HG02678 (cell line): ENCODE measurements around the gene SPATC1L.
"Not testable (repeated sequence)": the region's sequence is repeated elsewhere in the genome, so short reads cannot be mapped to it uniquely, and the experiment has no call there.

Experiments used
- ATAC-seq: cut with Tn5 transposase; IDR thresholded peaks from one replicate; pipeline ENCODE4 v1.9.1; 2021; ENCODE audit warnings: mild to moderate bottlenecking, moderate library complexity; ENCODE audit not compliant: unreplicated experiment

SPATC1L gene

DNA sequence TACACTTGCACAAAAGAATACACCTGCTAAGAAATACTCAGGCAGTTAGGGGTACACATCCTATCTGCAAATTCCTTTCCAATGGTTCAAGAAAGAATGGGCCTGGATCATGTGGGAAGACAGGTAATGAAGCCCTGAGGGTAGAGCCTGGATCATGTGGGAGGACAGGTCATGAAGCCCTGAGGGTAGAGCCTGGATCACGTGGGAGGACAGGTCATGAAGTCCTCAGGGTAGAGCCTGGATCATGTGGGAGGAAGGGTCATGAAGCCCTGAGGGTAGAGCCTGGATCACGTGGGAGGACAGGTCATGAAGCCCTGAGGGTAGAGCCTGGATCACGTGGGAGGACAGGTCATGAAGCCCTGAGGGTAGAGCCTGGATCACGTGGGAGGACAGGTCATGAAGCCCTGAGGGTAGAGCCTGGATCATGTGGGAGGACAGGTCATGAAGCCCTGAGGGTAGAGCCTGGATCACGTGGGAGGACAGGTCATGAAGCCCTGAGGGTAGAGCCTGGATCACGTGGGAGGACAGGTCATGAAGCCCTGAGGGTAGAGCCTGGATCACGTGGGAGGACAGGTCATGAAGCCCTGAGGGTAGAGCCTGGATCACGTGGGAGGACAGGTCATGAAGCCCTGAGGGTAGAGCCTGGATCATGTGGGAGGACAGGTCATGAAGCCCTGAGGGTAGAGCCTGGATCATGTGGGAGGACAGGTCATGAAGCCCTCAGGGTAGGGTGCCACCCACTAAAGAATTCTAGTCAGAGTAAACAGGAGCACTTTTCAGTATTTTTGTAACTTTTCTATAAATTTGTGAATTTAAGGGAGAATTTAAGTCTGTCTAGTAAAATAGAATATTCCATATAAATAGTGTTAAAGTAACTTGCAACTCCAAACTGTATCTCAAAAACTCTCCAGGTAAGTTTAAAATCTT lies 16.9 kb upstream of the SPATC1L start:
- ATAC-seq = not testable (repeated sequence)

DNA sequence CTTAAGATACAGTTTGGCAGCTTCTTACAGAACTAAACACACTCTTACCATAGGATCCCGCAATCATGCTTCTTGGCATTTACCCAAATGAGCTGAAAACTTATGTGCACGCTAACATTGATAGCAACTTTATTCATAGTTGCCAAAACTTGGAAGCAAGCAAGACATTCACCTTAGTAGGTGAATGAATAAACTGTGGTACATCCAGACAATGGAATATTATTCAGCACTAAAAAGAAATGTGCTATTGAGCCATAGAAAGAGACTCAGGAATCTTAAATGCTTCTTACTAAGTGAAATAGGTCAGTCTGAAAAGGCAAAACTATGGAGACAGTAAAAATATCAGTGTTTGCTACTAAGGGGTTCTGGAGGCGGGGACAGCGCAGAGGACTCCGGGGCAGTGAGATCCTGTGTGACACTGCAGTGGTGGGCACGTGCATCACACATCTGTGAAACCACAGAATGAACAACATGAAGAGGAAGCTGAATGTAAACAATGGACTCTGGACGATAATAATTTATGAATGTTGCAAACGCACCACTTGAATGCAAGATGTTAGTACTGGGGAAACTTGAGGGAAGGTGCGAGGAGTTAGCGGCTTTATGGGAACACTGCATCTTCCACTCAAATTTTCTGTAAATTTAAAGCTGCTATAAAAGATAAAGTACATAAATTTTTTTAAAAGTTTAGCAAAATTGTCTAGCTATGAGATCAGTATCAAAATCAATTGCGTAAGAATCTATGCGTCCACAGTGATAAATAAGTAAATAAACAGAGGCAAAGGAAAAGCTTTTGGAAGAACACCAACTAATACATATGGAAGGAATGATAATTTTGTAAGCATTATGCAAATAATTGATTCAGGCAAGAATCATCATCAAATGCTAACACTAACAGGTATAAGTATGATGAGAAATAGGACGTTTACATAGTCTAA lies 15.4 kb upstream of the SPATC1L start:
- ATAC-seq = no peak

DNA sequence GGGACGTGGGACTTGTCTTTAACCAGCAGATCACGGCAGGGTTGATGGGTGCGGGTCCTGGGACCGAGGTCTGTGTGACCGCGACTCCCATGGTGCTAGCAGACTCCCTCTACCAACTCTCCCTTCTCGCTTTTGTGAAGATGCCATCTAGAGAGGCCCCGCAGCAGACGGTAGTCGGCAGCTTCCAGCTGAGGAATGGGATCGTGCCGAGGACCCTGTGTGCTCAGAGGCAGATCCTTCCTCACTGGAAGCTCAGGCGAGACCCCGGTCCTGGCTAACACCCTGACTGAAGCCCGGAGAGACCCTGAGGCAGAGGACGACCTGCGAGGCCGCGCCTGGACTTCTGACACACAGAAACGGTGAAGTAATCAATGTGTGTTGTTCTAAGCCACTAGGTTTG lies 12.5 kb upstream of the SPATC1L start:
- no peak for ATAC-seq

DNA sequence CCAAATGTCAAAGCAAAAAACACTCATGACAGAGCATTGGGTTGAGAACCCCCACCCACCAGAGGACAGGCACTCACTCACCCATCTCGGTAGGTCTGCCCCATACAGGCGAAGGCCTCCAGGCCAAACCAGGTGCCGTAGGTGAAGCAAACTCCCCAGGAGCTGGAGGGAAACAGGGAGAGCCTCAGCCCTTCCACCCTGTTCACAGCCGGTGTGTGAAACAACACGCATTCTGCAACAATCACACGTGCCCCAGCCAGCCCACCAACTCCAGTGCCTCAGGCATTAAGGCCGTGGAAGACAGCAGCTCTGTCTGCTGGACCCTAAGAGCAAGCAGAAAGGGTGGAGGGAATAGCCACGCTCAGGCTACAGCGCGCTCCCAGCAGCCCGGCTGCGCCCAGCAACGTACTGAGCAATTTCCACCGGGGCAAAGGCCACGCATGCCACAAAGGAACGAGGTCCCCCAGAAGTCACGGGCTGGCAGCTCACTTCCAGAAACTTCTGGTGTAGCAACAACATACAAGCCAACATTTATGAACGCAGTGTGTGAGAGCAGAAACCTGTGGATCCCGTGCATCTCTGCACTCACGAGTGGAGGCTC lies 11.4 kb upstream of the SPATC1L start:
- ATAC-seq = no peak

DNA sequence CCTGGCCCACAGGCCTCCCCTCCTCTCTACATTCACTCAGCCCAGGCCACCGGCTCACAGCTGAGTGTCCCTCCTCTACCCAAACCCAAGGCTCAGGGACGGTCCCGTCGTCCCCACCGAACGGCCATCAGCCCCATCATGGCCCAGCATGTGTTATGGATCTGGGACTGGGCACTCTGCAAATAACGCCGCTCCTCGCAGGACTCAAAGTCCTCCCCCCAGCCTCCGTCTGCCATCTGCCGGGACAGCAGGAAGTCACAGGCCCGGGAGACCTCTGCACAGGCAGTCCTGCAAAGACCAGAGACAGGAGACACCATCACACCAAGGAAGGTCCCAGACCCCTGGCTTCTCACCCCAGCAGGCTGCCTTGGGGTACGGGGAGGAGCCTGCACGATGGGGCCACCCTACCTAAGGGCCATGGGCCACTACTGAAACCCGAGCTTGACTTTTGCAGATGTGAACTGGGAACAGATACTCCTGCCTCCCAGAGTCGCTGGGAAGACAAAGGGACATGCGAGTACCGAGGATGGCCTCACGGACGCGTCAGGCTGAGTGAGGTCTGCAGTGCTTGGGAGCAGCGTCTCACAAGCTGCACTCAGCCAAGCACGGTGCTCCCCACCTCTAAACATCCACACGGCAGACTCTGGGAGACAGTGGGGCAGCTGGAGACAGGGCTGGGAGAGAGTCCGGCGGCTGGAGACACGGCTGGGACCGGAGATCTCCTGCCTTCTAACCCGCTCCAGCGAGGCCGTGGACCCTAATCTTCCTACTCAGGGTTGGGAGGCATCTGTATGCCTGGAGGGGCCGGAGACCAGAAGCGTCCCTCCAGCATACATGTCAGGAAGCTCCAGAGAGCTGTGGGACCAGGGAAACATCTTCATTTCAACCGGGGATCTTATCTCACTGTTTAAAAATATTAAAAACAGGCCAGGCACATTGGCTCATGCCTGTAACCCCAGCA lies 10.4 kb upstream of the SPATC1L start:
- no peak for ATAC-seq

DNA sequence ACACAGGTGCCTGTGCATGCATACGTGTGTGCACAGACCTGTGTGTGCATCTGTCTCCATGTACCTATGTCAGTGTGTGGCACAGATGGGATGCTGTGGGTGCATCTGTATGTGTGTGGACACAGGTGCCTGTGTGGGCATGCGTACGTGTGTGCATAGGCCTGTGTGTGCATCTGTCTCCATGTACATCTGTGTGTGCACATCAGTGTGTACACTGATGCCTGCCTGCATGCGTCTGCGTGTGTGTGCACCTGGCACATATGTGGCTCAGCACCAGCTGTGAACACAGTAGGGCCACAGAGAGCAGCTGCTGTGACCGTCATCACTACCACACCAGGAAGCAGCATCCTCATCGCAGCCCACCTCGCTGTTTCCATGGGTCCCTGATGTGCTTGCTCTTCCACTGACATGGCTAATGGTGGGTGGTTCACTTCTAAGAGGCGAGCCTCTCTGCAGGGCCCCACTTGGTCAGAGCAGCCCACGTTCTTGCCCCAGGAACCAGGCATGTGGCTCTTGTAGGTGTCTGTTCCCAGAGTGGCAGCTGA lies 9.6 kb upstream of the SPATC1L start:
- ATAC-seq = no peak

DNA sequence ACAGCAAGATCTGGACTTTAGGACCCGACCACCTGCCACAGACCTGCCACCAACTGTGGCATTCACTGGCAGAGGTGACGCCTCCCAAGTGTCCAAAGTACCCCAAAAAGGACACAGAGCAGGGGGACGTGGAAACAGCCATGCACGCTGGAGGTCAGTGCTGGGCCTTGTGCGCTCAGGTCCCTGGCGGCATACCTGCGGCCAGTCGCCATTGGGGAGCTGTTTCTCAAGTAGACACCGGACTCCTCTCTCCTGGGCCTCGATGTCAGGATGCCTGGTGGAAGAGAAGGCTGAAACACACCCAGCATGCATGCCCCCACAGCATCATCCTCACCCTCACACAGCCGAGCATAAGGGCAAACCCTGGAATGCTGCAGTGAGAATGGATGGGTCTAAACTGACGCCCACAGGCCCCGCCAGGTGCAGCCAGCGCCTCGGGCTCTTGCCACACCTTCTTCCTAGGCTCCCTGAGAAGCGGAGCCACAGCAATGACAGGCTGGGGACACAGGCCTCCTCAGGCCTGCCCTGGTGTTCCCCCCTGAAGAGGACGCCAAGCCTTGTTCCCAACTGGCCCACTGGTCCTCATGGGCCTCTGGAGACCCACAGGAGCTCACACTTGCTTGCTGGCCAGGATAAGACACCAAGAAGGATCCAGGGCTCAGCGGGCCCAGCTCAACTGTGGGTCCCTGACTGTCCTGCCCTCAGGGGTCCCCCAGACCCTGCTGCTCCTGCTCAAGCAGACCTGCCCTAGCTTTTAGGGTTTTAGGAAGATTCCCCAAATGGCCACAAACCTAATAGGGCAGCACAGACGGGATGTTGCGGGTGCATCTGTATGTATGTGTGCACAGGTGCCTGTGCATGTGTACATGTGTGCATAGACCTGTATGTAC lies 7.7 kb upstream of the SPATC1L start:
- no peak for ATAC-seq

DNA sequence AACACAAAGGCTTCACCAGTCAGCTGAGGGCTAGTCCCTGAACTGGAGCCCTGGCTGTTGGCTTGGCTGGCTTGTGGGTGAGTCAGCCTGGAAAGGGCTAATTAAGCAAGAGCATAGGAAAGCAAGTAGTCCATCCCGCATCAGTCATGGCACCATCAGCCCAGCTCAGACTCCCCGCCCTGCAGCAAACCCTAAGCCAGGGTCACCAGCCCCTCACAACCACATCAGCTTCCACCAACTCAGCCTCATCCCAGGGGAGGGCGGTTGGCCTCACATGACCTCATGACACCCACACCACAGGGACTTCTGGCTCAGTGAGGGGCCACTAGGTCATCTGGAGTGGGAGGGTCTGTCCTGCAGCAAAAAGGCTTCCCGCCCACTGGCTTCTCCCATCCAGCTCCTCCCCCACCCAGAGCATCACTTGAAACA lies 7.0 kb upstream of the SPATC1L start:
- no peak for ATAC-seq

DNA sequence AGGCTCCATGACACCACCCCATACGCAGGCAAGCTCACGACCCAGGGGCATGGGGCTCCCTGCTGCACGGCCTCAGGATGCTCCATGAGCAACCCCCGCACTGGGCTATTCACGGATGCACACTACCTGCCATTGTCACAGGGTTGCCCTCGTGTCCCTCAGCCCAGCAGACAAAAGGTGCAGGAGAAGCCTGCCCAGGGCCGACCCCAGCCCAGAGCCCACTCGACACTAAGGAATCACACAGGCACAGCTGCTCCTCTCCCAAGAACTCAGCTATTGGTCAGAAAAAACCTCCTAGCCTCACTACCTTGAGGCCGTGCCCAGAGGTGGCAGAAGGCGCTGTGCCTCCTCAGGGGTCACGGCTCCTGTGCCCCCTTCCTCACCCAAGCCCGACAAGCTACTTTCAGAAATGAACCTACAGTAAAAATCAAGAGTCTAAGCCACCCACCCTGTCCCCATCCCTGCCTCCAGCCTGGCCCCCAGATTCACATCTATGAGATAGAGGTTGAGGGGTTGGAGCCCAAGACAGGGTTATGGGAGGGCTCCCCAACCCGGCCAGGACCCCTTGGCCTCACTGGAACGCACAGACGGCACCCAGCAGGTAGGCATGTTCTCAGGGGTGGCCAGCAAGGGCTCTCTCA lies 6.4 kb upstream of the SPATC1L start:
- ATAC-seq = no peak

DNA sequence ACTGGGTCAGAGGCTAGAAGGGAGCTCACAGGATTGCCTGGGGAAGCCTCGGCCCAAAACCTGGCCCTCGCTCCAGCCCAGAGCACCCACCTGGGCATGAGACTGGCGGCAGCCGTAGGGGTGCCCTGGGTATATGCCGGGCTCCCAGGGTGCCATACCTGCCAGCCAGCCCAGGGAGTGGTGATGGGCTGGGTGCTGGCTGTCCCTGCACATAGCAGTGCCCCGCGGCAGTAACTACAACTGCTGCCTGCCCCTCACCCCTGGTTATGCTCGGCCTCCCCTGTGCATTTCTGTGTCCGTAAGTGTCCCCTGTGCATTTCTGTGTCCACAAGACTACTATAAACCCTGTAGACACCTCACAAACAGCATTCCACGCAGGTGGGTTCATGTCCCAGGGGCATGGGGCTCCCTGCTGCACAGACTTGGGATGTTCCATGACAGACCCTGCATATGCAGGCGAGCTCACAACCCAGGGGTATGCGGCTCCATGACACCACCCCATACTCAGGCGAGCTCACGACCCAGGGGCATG lies 5.8 kb upstream of the SPATC1L start:
- ATAC-seq = no peak

DNA sequence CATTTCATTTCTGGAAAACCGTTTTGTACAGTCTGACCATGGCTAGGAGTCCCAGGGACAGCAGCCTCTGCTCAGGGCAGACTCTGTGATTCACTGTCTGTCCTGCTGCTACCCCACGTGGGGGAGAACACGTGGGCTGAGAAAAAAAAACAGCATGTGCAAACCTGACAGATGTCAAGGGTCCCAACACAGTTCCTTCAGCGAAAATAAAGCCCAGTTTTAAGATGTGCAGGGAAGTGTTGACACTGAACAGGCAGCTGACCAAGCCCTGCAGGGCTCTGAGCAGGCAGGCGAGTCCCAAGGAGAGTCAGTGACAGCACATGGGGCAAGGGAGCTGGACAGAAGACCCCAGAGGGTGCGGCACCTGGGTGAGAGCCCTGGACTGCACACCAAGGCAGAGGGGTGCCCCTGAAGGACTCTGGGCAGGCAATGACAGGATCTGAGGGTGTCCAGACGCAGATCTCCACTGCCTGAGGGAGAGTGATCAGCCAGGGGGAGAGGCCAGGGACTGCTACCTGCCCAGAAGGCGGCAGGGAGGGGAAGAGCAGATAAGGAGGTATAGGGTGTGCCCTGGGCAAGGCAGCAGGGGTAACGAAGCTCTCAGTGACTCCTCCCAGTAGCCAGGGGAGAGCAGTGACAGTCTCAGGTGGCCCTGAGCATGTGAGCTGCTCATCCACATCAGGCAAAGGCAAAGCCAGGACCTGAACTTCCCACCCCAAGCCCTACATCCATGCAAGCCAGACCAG lies 5.1 kb upstream of the SPATC1L start:
- no peak for ATAC-seq

DNA sequence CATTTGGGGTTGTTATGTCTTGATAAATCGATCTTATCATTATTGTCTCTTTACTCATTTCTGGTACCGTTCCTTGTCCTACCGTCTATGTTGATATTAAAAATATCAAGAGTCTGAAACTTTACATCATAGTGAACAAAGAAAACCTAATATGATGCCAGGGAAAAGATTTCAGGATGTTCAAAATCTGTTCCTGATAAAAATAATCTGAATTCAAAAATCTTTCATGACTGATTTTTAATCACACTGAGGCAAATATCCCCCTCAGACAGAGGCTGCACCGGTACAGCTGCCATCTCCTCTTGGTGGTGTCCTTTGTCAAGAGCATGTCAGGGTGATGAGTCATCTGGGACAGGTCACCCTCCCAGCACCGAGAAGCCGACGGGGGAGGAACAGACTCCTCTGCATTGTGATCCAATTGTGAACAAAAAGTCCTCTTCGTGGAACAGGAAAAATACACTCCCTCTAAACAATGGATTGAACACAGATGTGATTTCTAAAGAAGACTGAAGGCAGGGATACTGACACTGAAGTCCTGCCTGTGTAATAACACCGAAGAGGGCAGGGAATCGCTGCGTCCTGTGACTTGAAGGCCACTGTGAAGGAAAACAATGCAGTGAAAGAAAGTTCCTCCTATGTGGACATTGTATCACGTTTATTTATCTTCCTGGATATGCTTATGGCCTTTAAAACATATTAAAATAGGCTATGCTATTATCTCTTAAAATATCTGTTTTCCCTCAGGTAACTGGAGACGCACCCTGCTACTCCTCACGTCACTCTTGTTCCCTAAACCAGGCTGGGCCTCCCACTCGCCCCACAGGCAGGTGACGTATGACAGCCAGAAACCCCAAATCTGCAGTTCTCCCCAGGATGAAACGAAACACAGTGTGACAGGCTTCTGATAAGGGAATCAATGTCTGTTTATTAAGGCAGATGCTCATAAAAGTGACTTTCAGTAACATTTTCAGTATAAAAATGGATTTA lies 4.3 kb upstream of the SPATC1L start:
- ATAC-seq = no peak

DNA sequence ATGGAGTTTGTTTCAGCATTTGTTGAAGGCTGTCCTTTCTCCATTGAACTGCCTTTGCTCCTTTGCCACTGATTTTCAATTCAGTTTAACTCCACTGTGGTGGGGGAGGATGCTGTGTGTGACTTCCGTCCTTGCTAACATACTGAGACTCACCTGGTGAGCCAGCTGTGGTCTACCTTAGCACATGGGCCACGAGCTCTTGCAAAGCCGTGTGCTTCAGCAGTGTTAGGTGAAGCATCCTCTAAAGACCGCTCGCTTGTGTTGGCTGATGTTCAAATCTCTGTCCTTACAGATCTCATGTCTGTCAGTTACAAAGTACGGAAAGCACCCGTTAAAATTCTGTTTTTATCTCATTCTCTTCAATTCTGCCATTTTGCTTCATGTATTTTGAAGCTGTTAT lies 3.6 kb upstream of the SPATC1L start:
- ATAC-seq = no peak

DNA sequence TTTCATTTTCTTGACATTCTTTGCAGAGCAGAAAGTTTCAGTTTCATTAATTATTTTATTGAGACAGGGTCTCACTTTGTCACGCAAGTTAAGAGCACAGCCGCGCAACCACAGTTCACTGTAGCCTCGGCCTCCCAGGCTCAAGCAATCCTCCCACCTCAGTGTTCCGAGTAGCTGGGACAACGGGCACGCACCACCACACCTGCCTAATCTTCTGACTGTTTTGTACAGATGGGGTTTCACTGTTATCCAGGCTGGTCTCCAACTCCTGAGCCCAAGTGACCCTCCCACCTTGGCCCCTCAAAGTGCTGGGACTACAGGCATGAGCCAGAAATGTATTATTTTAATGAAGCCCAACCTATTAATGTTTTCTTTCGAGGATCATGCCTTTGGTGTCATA lies 3.0 kb upstream of the SPATC1L start:
- no peak for ATAC-seq

DNA sequence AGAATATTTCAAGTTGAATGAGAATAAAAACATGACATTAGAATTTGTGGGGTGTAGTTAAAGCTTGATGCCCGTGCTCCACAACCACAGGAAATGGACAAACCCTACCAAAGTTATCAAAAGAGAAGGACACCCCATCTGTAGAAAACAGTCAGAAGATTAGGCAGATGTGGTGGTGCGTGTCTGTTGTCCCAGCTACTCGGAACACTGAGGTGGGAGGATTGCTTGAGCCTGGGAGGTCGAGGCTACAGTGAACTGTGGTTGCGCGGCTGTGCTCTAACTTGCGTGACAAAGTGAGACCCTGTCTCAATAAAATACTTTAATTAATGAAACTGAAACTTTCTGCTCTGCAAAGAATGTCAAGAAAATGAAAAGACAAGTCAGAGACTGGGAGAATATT lies 1.5 kb upstream of the SPATC1L start:
- ATAC-seq = no peak
